Nasal cavity respiratory epithelium epithelial cell of viscerocranial mucosa (primary cell): ENCODE data around the gene ZPR1. TPM values are rescaled to one million over a fixed set of nuclear protein-coding genes. Genes with fewer than 3 reads are reported as not detected.

ENCODE experiments used
- total RNA-seq: library from RNA; depleted of rRNA; stranded (reverse); fragments of >200 nt; gene quantifications from 2 replicates; pipeline ENCODE4 v1.2.3, GENCODE V29; 2014

Gene ZPR1, protein sequence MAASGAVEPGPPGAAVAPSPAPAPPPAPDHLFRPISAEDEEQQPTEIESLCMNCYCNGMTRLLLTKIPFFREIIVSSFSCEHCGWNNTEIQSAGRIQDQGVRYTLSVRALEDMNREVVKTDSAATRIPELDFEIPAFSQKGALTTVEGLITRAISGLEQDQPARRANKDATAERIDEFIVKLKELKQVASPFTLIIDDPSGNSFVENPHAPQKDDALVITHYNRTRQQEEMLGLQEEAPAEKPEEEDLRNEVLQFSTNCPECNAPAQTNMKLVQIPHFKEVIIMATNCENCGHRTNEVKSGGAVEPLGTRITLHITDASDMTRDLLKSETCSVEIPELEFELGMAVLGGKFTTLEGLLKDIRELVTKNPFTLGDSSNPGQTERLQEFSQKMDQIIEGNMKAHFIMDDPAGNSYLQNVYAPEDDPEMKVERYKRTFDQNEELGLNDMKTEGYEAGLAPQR
- 57.4 and 67.5 TPM in 2 replicates for total RNA-seq

DNA sequence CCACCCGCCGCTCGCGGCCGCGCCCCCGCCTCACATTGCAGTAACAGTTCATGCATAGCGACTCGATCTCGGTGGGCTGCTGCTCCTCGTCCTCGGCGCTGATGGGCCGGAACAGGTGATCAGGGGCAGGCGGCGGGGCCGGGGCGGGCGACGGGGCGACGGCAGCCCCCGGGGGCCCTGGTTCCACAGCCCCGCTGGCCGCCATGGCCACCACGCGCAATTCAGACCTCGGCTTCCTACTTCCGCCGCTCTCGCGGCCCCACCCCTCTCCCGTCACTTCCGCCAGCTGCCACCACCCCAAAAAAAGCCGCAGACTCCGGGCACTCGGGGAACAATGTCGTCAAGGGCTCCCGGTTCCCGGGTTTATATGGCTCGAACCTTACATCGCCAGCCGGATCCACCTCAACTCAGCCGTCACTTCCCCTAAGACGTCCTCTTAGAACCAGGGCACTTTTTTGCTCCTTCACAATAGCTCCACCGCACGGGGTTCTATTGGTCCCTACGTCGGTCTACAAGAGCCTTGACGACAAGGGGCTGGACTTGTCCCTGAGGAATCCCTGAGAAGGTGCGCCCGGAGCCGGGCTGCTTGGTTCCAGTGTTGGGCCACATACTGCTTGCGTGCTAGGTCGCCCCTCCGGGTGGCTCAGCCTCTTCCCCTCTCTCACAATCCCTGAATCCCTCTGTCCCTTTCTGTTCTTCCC is at the start of gene ZPR1:
ZPR1 (minus strand) TSS at position 238 of the 701 bp plus-strand sequence; CDS start at position 205, 33 bp downstream.

DNA sequence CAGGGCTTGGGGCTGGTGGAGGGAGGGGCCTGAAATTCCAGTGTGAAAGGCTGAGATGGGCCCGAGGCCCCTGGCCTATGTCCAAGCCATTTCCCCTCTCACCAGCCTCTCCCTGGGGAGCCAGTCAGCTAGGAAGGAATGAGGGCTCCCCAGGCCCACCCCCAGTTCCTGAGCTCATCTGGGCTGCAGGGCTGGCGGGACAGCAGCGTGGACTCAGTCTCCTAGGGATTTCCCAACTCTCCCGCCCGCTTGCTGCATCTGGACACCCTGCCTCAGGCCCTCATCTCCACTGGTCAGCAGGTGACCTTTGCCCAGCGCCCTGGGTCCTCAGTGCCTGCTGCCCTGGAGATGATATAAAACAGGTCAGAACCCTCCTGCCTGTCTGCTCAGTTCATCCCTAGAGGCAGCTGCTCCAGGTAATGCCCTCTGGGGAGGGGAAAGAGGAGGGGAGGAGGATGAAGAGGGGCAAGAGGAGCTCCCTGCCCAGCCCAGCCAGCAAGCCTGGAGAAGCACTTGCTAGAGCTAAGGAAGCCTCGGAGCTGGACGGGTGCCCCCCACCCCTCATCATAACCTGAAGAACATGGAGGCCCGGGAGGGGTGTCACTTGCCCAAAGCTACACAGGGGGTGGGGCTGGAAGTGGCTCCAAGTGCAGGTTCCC is 41.8 kb upstream of the ZPR1 start, which contains the start of gene APOC3:
APOC3 (plus strand) TSS at position 383 of the 659 bp plus-strand sequence. CDS start 676 bp downstream, outside the sequence.

DNA sequence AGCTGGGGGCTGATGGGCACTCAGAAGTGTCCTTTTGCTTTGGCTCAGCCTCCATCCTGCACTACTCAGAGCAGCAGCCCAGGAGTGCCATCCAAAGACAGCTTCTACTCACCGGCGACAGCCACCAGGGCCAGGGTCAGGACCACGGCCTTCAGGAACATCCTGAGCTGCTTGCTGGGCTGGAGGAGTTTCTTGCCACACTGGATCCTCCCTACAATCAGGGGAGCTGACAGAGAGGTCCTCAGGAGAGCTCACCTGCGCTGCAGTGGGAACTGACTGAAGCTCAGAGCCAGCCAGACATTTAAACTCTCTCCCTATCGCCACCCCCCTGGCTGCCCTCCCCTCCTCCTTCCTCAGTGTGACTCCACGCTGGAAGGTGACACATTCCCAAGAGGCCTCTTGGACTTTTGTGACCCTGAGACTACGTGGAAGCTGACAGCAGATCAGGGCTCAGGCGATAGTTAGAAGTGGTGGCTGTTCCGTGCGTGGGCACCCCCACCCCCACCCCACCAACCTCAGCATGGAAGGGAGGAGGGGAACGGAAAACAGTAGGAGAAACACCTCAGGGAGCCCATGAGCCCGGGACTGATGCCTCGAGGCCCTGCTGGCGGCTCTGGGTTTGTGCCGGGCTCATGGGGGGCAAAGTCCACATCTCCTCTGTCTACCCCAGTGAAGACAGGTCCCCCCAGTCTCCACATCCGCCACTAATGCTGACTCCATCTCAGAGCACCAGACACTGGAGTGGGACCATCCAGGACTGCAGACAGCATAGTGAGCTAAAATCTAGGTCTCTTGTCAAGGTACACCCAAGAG is 35.4 kb upstream of the ZPR1 start, which contains the start of gene APOA4:
APOA4 (minus strand) TSS at position 274 of the 813 bp plus-strand sequence; CDS start at position 161, 113 bp downstream.

DNA sequence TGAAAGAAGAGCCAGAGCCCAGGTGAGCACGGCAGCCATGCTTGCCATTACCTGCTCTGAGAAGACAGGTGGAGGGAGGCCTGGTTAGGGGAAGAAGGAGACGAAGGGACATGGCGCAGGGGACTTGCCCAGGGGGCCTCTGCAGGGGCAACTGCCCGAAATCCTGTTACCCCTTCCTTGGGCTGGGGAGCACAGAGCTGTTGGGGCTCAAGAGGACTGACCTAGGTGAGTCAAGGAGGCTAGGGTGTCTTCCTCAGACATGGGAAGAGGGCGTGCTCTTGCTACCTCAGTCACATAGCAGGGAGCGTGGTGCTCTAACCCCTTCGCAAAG is 4.0 kb upstream of the ZPR1 start, which contains the start of gene APOA5:
APOA5 (minus strand) TSS at position 67 of the 331 bp plus-strand sequence; CDS start at position 48, 19 bp downstream.

DNA sequence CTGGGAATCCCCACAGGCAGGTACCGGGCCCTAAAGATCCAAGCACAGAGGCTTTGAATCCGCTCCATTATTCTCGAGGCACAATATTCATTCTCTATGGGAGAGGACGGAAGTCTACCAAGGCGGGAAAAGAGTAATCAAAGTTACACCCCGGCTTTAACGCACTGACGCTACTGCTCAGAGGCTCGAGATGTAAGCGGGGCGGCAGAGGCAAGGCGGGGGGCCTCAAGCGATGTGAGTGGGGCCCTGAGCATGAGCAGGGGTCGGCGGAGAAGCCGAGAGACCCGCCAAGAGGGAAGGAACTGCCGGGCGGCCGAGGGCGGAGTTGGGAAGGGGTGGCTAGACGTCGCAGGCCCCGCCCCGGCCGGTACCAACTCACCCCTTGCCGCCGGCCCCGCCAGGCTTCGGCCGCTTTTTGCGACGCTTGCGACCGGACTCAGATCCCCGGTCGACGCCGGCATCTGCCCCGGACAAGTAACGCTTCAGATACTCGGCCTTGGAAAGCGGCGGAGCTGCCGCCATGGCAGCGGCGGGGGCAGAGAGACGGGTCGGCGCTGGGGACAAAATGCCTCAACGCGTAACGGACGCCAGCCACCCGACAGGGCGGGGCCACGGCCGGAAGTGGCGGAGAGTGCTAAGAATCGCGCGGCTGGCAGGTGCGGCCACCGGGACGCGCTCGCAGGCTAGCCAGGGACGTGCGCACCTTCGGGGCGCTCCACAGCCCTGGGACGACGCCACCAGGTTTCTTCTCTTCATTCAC is 15.2 kb downstream of the ZPR1 start, which contains the start of gene BUD13:
BUD13 (minus strand) TSS at position 545 of the 760 bp plus-strand sequence; CDS start at position 522, 23 bp downstream.

Other genes with a start within 250 kb of the ZPR1 start
- gene BUD13, start 15.0 kb downstream of the ZPR1 start, total RNA-seq = 10.9 and 14.7 TPM in 2 replicates
- gene APOA5, start 3.9 kb upstream of the ZPR1 start, total RNA-seq = not detected in 2 replicates
- not detected in 2 replicates for gene APOA4, start 35.3 kb upstream of the ZPR1 start, total RNA-seq
- gene APOC3, start 41.9 kb upstream of the ZPR1 start, total RNA-seq = not detected in 2 replicates
- not detected in 2 replicates for gene APOA1, start 49.6 kb upstream of the ZPR1 start, total RNA-seq